COLO668 (cell line): Measurements from ENCODE around the gene TMEM252.
A peak's percentile ranks its signal among the peaks of the same experiment; 100 is the strongest.

Experiments used
- DNase-seq: peaks from one replicate; lab custom pipeline; 2025; ENCODE audit not compliant: unreplicated experiment; lab: John Stamatoyannopoulos, UW

Gene TMEM252

GRCh38 chr9:68500457-68501381 lies 40.0 kb downstream of the TMEM252 start:
- peak; percentile 48 for DNase-seq

GRCh38 chr9:68498816-68499215 lies 41.9 kb downstream of the TMEM252 start:
- no peak for DNase-seq

- no peak for DNase-seq
Observed at GRCh38 chr9:68497629-68498028, 43.1 kb downstream of the TMEM252 start.

- no peak for DNase-seq
Observed at GRCh38 chr9:68496356-68496755, 44.3 kb downstream of the TMEM252 start.

- no peak for DNase-seq
Observed at GRCh38 chr9:68495247-68495646, 45.4 kb downstream of the TMEM252 start.

GRCh38 chr9:68493958-68494577 lies 46.6 kb downstream of the TMEM252 start:
- no peak for DNase-seq

- no peak for DNase-seq
Observed at GRCh38 chr9:68493541-68493940, 47.1 kb downstream of the TMEM252 start.

GRCh38 chr9:68492806-68493205 lies 47.9 kb downstream of the TMEM252 start:
- no peak for DNase-seq

GRCh38 chr9:68489646-68490045 lies 51.0 kb downstream of the TMEM252 start:
- DNase-seq: no peak

- no peak for DNase-seq
Observed at GRCh38 chr9:68488126-68488525, 52.6 kb downstream of the TMEM252 start.
